ENCODE measurements around the gene NCKAP5. TPM values are rescaled to one million over a fixed set of nuclear protein-coding genes. Genes with fewer than 3 reads are reported as not detected.

NCKAP5 gene
- total and polyA plus RNA-seq, 8 donors: 4.0 to 22.1 (median 14.4) TPM

GRCh38 chr2:133314795-133315194, 253.5 kb downstream of the NCKAP5 start:
- Histone ChIP-seq H3K36me3 (no peaks in the 10 kb centered on the region), H3K4me1 (no peaks in the 10 kb centered on the region), H3K9me3 (no peaks in the 10 kb centered on the region), H3K27me3 (no peaks in the 10 kb centered on the region), H3K27ac (no peak overlapping the region), H3K4me3 (no peak overlapping the region)
- ATAC-seq (no peak), DNase-seq (no peak)
- TF ChIP-seq CTCF (IDR thresholded peaks at IDR 0.05): no peak
- intact Hi-C loops (cut with DNase I): no loop called here

- Histone ChIP-seq H3K4me1 (no peaks in the 10 kb centered on the region), H3K4me3 (no peak overlapping the region), H3K27me3 (no peaks in the 10 kb centered on the region), H3K9me3 (no peaks in the 10 kb centered on the region), H3K36me3 (no peaks in the 10 kb centered on the region), H3K27ac (no peak overlapping the region)
- no peak for TF ChIP-seq CTCF (IDR thresholded peaks at IDR 0.05)
- ATAC-seq (no peak), DNase-seq (no peak)
- intact Hi-C loops (cut with DNase I): no loop called here
These were observed 256.1 kb downstream of the NCKAP5 start for GRCh38 chr2:133312038-133312729.

- Histone ChIP-seq H3K4me1 (no peaks in the 10 kb centered on the region), H3K4me3 (no peak overlapping the region), H3K27ac (no peak overlapping the region), H3K36me3 (no peaks in the 10 kb centered on the region), H3K27me3 (no peaks in the 10 kb centered on the region), H3K9me3 (no peaks in the 10 kb centered on the region)
- ATAC-seq (no peak), DNase-seq (no peak)
- no peak for TF ChIP-seq CTCF (IDR thresholded peaks at IDR 0.05)
- intact Hi-C loops (cut with DNase I): no loop called here
These were observed 262.0 kb downstream of the NCKAP5 start for GRCh38 chr2:133306236-133306635.

GRCh38 chr2:133304344-133304743, 263.9 kb downstream of the NCKAP5 start:
- no peak for DNase-seq
- intact Hi-C loops (cut with DNase I): no loop called here
- Histone ChIP-seq H3K27ac (no peak overlapping the region), H3K27me3 (no peaks in the 10 kb centered on the region), H3K4me1 (no peaks in the 10 kb centered on the region), H3K9me3 (no peaks in the 10 kb centered on the region), H3K4me3 (no peak overlapping the region), H3K36me3 (no peaks in the 10 kb centered on the region)
- no peak for ATAC-seq
- TF ChIP-seq CTCF (IDR thresholded peaks at IDR 0.05): no peak

- ATAC-seq (no peak), DNase-seq (no peak)
- intact Hi-C loops (cut with DNase I): no loop called here
- Histone ChIP-seq H3K27ac (no peak overlapping the region), H3K36me3 (no peaks in the 10 kb centered on the region), H3K9me3 (no peaks in the 10 kb centered on the region), H3K27me3 (no peaks in the 10 kb centered on the region), H3K4me3 (no peak overlapping the region), H3K4me1 (no peaks in the 10 kb centered on the region)
- TF ChIP-seq CTCF (IDR thresholded peaks at IDR 0.05): no peak
These were observed 265.1 kb downstream of the NCKAP5 start for GRCh38 chr2:133303150-133303549.
